SK-N-DZ (cell line): ENCODE measurements around the gene AHDC1.
"Not testable (repeated sequence)": the region's sequence is repeated elsewhere in the genome, so short reads cannot be mapped to it uniquely, and the experiment has no call there.

Experiments used
- DNase-seq: peaks from one replicate; pipeline ENCODE4 v3.0.0-alpha.2; 2015; ENCODE audit warnings: low spot score

AHDC1 gene

DNA sequence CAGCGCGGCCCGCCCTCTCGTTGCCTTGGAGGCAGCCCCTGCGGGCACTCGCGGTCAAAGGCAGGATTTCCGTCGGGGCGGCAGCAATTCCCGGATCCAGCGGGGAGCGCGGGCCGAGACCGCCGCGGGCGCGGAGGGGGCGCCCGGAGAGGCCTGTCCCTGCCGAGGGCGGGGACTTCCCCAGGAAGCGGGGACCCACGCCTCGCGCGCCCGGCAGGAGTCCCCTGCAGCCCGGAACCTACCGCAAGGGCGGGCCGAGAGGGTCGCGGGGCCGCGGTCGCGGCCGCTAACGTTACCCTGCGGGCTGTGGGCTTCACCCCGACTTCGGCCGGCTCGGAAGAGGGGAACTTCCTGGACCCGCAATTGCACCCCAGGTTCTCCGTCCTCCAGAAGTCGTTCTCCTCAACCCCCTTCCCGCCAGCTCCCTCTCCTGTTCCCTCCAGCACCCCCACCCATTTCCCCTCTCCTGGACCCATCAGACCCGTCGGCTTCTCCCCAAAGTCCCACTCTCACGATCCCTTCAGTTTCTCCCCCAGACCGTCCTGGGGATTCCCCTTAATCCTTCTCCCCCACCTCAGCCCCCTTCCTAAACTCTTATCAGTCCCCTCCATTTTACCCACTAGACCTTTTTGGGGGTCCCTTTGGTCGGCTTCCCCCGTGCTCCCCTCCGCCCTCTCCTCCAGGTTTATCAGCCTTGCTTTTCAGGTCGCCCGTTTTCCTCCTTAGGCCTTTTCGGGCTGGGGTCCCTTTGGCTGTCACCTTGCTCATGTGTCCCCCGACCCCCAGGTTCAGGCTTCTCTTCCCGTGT, 30.4 kb upstream of the AHDC1 start:
- DNase-seq = no peak

DNA sequence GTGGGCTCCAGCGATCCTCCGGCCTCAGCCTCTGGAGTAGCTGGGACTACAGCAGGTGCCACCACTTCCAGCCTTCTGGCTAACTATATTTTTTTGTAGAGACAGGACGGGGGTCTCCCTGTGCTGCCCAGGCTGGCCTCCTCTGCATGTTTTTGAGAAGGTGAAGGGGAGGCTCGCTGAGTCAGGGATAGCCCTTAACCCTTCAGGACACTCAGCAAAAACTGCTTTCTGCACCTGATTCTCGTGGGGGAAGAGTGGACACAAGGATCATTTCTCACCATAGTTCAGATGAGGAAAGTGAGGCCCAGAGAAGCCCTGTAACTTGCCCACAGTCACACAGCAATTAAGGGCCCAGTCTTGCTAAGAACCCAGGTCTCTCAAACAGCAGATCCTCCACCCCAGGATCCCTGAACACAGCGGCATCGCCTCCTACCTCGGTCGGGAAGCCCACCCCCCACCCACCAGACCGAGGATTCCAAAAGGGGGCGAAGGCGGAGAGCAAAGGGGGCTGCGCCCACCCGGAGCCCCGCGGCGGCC, 29.8 kb upstream of the AHDC1 start:
- DNase-seq = no peak

DNA sequence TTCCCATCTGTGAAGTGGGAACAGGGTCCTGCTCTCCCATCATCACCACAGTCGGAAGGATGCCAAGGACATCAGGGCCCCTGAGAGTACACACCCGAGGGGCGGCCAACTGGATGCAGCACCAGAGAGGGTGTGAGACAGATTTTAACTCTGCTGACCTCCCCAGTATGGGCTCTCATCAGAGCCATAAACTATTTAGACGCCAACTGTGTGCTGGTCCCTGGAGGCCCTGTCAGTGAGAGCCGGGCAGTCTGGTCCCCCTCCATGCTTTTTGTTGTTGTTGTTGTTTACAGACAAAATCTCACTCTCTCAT, 29.3 kb upstream of the AHDC1 start:
- no peak for DNase-seq

DNA sequence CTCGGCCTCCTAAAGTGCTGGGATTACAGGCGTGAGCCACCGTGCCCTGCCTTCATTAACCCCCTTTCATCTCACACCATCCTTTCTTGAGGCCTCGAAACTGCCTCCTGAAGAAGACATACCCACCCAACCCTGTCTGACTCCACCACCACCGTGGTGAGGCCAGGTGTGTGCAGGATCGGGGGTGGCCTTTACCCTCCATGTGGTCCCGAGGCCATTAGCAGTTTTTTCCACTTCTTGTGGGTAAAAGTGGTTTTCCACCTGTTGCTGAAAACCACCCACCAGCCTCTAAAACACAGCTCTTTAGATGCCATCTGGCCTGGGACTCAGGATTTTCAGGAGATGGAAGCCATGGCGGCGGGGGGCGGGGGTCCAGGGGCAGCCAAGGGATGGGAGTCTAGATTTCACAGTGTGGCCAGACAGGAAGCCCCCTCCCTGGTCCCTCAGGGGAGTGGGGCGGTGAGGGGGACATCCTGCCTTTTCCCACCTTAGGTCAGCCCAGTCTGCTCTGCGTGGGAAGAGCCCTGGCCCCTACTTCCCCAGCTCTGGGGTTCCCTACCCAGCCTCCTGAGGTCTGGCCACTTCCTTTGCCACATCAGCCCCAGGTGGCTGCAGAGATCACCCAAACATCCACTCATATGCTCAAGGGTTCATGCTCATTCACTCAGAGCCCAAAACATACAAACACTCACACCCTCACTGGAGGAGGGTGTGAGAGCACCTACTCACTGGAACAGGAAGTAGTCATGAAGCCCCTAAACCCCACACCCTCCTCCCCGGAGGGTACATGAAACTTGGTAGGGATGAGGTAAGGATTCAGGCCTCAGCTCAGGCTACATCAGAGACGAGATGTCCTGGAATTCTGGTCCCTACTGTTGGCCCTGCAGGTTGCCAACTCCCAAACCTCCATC, 28.7 kb upstream of the AHDC1 start:
- no peak for DNase-seq

DNA sequence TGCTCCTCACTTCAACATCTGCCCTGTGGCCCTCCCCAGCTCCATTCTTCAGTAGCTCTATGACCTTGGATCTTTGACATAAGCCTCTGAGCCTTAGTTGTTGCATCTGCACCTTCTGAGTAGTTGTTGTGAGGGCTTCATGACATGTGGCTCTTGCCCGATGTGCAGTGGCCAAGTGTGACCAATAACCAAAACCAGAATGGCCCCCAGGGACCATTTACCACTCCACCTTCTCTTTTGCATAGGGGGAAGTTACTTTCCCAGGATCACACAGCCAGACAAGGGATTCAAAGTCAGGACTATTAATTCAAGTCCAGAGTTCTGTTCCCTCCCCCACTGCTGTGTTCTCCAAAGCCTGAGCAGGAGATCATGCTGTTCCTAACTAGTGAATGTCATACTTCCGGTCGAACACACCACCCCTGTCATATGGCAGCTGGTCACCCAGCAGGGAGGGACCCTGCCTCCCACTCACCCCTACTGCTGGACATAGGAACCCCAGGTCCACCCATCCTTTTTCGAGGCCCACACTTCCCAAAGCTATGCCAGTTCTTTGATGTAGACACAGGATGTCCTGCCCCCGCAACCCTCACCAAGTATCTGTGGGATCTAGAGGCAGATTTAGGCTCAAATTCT, 27.0 kb upstream of the AHDC1 start:
- DNase-seq = no peak

DNA sequence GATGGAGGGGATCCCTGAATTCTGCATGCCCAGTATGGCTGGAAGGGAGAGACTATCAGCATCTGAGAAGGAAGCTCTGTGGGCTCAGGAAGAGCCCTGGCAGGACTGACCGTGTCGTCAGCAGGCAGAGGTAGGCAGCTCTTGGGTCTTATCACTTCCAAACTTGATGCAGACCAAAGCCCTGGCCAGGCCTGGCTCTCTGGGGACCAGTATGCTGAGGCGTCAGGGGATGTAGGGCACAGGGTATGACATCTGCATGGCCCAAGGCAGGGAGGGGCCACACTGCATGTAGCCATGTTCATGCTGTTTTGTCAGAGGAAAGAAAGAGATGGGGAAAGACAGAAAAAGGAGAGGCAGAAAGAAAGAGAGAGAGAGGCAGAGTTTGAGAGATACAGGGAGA, 24.8 kb upstream of the AHDC1 start:
- DNase-seq = no peak

DNA sequence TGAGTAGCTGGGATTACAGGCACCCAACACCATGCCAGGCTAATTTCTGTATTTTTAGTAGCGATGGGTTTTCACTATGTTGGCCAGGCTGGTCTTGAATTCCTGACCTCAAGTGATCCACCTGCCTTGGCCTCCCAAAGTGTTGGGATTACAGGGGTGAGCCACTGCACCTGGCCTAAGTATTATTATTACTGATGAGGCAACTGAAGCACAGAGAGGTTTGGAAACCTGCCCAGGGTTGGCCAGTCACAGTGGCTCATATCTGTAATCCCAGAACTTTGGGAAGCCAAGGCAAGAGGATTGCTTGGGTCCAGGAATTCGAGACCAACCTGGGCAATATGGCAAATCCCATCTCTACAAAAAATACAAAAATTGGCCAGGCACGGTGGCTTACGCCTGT, 23.8 kb upstream of the AHDC1 start:
- DNase-seq = not testable (repeated sequence)

DNA sequence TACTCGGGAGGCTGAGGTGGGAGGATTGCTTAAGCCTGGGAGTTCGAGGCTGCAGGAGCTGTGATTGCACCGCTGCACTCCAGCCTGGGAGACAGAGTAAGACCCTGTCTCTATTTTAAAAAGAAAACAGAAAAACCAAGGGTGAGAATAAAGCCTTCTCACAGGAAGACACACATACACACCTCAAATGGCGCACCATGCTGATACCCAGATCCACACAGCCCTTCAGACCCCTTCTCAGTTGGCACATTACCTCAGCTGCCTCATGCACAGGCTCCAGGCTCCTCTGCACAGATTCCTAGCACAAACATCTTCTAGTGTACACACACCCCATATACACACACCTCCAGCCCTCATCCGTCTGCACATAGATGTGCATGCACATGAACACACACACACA, 23.1 kb upstream of the AHDC1 start:
- DNase-seq = no peak

DNA sequence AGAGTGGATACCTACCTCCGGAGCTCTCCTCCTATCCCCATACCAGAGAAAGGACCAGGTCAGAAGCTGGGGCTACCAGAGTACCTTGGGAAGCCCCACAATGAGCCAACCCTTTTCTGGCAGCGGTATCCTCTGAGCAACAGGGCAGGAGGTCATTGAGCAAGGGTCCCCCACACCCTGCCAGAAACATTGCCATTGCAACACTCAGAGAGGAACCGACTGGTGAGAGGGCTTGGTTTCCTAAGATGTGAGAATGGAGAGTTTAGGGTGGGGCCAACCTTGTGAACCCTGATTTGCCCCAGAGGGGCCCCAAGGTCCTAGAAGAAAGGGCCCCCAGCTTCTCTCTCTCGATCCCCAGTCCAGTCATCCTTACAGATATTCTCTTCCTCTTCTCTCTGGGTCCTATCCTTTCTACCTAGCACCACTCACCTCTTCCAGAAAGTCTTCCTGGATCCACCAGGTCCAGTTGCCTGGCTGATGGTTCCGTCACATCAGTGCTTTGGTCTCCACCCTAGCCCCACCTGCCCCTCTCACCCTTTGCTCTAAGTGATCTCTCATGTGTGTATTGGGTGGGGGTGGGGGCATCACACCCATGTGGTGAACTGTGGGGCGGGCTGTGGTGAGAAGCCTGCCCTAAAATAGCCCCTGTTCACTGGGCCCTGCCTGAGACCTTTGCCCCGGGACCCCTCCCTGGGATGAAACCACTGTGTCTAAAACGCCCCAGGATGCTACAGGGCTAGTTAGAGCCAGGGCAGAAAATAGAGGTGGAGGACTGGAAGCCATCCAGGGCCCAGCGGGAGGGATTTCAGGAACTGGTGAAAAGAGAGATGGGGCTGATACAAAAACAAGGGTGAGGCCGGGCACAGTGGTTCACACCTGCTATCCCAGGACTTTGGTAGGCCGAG, 22.3 kb upstream of the AHDC1 start:
- no peak for DNase-seq

DNA sequence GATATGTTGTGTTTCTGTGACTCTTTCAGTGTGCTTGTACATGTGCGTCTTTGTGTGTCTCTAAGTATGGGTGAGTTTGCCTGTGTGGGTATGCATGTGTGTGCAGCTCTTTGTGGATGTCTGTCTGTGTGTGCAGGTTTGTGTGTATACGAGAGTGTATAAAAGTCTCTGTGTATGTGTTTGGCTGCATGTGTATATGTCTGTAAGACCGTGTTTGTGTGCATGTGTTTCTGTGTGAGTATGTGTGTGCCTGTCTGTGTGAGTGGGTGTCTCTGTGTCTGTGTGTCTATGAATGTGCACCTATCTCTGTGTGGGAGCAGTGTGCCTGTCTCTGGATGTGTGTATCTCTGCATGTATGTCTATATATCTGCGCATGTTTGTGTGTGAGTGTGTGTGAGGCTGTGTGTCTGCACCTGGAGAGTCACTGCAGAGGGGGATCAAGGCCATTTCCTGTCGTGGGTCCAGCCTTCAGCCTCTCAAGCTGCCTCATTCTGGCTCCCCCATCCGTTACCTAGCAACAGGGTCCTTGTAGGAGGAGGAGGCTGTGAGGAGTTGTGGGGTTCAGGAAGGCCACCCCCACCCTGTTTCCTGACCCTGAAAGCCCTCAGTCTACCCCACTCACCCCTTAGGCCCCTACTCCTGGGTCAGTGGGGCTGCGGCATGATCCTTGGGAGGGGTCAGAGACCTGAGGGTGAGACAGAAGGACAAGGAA, 20.7 kb upstream of the AHDC1 start:
- DNase-seq = no peak

DNA sequence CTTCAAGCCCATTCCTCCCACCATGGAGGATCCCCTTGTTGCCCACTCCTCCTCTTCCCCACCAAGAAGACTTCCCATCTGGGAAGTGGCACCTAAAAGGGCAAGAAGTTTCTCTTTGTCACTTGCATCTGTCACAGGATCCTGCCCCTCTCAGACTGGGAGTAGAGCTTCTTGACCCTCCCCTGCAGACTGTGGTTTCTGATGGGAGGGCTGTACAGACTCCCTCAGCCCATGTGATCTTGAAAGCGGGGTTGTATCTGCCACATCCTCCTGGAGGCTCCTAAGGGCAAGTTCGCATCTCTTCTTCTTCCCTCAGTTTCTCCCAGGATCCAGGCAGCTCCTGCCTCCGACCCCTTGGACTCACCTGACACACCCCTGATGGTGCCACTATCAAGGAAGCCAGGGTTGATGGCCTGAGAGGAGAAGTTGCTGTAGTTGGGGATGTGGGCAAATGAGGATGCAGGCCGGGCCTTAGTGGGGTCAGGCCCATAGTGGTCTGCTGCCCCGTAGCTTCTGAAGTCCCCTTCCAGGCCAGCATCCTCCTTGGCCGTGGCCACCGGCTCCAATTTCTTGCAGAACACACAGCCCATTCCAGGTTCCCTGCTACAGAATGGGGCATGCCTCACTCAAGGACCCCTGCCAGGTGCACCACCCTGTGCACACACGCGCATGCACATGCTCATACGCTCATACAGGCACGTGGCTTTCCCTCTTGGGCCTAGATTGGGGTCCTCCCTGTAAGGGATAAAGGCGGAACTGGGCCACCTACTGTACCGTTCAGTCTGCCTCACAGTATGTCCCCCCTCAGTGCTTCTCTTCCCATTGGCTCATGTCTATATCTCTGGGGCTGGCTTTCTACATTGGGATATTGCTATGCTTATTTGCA, 19.6 kb upstream of the AHDC1 start:
- DNase-seq = no peak

DNA sequence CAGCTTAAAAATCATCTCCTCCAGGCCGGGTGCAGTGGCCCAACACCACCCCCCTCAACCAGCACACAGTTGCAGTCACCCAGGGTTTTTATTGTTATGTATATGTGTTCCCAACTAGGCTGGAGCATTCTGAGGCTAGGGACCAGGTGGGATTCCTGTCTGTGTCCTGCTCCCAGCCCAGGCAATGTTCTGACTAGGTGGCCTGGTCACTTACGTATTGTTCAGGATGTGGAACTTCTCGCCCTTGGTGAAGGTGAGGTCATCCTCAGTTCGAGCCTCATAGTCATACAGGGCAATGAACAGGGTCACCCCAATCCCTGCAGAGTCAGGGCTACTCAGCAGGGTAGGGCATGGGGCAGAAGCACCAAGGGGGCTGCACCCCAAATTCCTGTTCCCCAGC, 18.9 kb upstream of the AHDC1 start:
- DNase-seq = no peak

DNA sequence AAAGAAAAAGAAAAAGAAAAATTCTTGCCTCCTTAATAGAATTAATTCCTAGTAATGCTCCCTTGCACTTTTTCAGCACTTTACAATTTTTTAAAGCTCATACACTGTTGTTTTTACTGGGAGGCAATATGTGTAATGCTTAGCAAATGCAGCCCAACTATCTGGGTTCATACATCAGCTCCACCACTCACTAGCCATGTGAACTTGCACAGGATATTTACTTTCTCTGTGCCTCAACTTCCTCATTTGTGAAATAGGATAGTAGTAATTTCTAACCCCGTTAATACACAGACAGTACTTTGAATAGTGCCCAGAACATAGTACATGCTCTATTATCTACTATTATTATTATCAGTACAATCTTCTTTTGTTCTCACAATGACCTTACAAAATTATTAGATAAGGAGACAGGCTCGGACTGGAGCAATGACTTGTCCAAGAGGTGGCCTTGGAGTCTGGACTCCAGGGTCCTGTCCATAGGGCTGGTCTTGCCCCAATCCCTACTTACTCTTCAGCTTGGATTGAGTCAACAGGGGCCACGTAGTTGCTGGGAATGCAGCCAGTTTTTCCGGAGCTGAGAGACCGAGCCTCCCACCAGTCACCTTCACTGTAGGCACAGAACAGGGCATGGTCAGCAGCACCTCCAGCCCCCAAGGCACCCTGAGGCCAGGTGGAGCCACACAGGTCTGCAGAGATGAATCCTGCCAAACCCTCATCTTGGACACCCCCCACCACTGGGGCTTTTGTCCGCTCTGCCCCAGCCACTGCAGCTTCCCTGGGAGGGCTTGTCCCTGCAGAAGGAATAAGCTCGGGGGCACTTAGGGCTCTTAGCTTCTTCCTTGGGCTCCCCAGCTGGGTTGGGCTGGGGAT, 17.3 kb upstream of the AHDC1 start:
- no peak for DNase-seq

DNA sequence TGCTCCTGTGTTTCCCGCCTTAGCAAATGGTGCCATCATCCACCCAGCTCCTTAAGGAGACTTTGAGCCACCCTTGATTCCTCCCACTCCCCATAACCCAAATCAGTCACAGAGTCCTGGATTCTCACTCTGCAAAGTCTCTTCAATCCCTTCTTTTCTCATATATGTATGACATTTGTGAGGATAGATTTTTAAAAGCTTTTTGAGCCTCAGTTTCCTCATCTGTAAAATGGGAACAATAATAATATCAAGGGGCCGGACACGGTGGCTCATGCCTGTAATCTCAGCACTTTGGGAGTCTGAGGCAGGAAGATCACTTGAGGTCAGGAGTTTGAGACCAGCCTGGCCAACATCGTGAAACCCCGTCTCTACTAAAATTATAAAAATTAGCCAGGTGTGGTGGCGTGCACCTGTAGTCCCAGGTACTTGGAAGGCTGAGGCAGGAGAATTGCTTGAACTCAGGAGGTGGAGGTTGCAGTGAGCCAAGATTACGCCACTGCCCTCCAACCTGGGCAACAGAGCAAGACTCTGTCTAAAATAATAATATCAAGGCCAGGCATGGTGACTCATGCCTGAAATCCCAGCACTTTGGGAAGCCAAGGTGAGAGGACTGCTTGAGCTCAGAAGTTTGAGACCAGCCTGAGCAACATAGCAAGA, 16.0 kb upstream of the AHDC1 start:
- DNase-seq = not testable (repeated sequence)

DNA sequence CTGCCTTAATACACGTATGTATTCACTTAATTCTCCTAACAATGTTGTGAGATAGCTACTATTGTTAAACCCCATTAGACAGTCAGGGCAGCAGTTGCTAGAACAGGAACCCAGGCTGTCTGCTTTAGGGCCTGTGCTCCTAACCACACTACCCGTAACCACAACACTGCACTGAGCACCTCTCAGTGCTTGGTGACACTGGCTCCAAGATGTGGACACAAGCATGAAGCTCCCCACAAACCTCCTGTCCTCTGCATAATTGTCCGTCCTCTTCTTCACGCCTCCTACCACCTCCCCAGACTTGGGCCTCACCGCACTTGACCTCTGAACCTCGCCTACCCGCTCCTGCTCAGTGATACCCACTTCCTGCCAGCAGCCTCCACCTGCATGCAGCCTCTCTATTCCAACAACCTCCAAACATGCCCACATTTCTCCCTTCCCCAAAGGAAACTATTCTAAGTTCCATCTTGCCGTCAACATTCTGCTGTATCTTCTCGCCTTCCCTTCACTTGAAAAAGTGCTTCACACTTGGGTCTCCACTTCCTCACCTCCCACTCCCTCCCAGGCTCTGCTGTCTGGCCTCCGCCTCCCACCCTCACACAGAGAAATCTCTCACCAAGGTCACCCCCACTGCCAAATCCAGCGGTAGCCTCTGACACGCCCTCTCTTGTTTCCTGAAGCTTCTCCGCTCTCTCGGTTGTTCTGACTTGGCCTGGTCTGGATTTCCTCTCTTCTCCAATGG, 14.6 kb upstream of the AHDC1 start:
- DNase-seq = no peak

DNA sequence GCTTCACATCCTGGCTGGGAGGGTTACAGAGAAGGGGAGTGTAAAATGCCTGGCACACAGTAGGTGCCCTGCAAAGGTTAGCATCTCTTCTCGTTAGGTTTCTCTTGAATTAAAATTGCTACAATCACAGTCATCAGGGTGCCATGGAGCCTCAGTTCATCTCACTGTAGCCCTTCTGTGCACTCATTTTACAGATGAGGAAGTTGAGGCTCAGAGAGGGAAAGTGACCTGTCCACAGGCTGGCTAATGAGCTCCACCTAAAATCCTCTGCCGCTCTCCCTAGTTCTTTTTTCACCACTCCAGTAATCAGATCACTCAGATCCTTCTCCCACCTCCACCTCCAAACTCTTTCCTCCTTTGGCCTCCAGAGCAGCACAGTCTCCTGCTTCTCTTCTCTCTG, 13.5 kb upstream of the AHDC1 start:
- DNase-seq = no peak

DNA sequence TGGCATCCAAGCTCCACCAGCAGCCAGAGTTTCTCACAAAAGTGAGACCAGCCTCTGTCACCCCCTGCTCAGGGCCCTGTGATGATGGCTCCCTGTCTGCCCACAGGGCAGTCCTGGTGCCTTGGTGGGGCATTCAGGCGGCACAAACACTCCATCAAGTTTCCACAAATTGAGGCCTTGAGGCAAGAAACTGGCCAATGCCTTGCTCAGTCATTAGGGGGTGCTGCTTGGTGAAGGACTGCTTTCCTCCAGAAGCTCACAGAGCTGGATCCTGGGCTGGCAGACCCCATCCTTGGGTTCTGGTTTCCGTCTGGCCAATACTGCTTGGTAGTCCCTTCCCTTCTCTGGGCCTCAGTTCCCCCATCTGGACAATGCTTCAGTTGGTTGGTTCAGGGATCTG, 12.5 kb upstream of the AHDC1 start:
- no peak for DNase-seq
